ENCODE measurements around the gene EPHA1.
"Not testable (repeated sequence)": the region's sequence is repeated elsewhere in the genome, so short reads cannot be mapped to it uniquely, and the experiment has no call there.

Gene EPHA1

GRCh38 chr7:143429770-143430698, 21.4 kb upstream of the EPHA1 start:
- no peak for DNase-seq (ENCODE audit: low read depth in 3 of 3)

- no peak for DNase-seq (ENCODE audit: low read depth in 3 of 3)
Measured at GRCh38 chr7:143426479-143427142, 18.0 kb upstream of the EPHA1 start.

DNA sequence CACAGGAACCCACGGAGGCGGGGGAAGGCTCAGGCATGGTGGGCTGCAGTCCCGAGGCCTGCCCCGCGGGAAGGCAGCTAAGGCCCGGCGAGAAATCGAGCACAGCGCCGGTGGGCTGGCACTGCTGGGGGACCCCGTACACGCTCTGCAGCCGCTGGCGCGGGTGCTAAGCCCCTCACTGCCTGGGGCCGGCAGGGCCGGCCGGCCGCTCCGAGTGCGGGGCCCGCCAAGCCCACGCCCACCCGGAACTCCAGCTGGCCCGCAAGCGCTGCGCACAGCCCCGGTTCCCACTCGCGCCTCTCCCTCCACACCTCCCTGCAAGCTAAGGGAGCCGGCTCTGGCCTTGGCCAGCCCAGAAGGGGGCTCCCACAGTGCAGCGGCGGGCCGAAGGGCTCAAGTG, 15.8 kb upstream of the EPHA1 start:
- DNase-seq (ENCODE audit: low read depth in 3 of 3): not testable (repeated sequence)

DNA sequence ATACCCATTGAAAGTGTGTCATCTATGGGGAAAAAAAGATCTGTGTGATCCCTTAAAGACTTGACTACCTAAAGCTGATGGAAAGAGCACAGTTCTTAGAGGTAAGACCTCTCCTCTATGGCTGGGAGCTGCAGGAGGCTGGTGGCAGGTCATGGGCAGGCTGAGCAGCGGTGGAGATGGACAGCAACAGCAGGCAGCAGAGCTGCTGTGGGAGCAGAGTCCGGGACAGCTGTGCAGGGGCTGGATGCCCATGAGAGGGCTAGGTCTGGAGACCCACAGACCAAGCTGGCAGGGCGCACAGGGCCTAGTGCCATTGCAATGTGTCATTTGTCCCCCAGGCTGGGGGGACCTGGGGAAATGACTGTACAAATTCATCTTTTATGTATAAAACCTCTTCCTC, 13.4 kb upstream of the EPHA1 start:
- DNase-seq (ENCODE audit: low read depth in 3 of 3): no peak

DNA sequence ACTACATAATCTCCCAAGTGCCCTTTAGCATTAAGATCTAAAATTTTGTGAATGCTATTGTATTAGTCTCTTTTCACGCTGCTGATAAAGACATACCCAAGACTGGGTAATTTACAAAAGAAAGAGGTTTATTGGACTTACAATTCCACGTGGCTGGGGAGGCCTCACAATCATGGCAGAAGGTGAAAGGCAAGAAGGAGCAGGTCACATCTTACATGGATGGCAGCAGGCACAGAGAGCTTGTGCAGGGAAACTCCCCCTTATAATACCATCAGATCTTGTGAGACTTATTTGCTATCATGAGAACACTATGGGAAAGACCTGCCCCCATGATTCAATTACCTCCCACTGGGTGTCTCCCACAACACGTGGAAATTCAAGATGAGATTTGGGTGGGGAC, 12.0 kb upstream of the EPHA1 start:
- not testable (repeated sequence) for DNase-seq (ENCODE audit: low read depth in 3 of 3)

GRCh38 chr7:143419880-143420279, 11.2 kb upstream of the EPHA1 start:
- no peak for DNase-seq (ENCODE audit: low read depth in 3 of 3)

- no peak for DNase-seq (ENCODE audit: low read depth in 3 of 3)
Measured at GRCh38 chr7:143418681-143419458, 10.2 kb upstream of the EPHA1 start.

GRCh38 chr7:143417734-143418383, 9.2 kb upstream of the EPHA1 start:
- DNase-seq (ENCODE audit: low read depth in 3 of 3): no peak

GRCh38 chr7:143416565-143417149, 8.0 kb upstream of the EPHA1 start:
- DNase-seq (ENCODE audit: low read depth in 3 of 3): no peak

DNA sequence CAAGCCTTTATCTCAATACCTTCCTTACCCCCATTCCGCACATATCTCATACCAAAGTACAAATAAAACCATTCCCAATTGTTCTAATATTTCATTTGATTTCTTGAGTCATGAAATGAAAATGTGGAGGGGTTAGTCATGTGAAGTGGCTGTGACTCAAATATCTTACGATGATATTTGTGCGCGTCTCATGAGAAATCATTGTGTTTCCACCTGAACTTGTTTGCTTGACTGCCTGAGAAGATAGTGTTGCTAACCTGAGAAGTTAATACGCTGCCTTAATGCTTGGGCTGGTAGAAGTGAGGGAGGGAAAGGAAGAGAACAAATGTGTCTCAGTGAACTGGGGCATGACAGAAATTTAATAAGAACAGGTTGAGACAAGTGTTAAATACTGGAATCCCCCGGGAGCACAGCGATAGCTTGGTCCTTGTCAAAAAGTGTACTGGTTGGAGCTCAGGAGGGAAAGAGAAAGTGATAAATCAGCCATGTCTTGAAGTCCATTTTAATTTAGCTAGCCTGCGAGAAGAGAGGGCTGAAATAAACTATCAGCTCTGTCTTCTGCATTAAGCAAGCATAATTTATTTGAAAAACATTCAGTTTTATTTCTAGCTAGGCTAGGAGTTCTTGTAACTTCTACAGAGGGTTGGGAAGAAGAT, 7.2 kb upstream of the EPHA1 start:
- DNase-seq (ENCODE audit: low read depth in 3 of 3): no peak

- DNase-seq (ENCODE audit: low read depth in 3 of 3): not testable (repeated sequence)
Measured at GRCh38 chr7:143415209-143415608, 6.6 kb upstream of the EPHA1 start.

- DNase-seq (ENCODE audit: low read depth in 3 of 3): no peak
Measured at GRCh38 chr7:143413123-143413522, 4.5 kb upstream of the EPHA1 start.

- no peak for DNase-seq (ENCODE audit: low read depth in 3 of 3)
Measured at GRCh38 chr7:143411976-143412708, 3.5 kb upstream of the EPHA1 start.

DNA sequence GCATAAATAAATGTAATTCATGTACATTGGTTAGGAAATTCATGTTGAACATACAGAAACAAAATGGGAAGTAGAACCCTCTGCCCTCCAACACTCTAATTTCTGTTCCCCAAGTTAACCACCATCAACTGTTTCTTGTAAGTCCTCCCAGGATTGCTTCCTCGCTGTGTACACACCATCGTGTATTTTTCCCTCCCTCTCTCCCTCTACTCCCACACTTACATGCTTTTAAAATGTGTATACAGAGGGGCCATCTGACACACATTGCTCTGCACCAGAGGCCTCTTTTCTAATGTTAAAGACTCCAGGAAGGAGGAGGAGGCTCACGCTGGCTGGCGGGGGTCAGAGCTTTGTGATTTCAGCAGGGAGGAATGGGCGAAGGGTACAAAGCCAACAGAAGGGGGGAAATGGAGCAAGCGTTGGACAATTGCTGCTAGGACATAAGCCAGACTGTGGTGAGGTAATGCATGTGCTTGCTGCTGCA, 1.9 kb upstream of the EPHA1 start:
- DNase-seq (ENCODE audit: low read depth in 3 of 3): no peak

GRCh38 chr7:143408252-143408685, 387 bp downstream of the EPHA1 start:
- no peak for DNase-seq (ENCODE audit: low read depth in 3 of 3)

DNA sequence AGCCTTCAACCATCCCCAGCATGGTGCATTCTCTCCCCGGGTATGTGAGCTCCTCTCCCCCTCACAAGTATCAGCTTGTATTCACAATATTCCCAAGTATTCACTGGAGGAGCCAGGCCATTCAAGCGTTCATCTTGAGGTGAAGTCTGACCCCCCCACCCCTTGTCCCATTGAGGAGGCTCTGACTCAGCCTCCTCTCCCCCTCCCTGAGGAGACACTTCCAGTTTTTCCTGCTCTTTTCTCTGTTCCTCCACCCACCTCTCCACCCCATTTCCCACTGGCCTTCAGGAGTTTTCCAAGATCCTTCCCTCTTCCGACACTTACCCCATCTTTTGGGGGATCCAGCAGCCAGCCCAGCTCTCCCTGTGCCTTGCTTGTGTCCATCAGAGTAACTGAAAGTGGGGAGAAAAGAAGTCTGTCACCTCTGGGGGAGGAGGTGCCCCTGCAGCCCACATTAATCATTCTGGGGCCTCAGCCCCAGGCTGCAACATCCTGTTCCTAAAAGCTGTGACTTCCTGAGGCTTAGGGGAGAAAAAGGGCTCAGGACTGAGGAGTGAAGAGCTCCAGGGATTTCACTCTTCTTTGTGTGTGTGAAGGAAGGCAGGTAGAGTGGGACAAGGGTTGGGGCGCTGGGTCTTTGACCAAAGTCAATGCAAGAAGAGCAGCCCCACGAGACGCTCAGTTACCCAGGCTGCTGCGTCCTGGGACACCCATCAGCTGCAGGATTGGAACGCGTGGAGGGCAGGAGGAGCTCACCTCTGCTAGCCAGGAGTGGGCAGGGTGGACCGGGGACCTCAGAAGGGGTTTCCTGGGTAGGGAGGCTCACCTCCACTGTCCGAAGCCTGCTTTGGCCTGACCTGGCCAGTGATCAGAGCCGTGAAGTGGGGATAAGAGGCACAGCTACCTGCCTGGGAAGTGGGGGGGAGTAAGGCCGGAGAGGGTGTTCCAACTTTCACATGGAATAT, 1.1 kb downstream of the EPHA1 start:
- peak in 1 of 3 donors; percentile 14 for DNase-seq (ENCODE audit: low read depth in 3 of 3)

GRCh38 chr7:143406002-143406357, 2.7 kb downstream of the EPHA1 start:
- no peak for DNase-seq (ENCODE audit: low read depth in 3 of 3)

- no peak for DNase-seq (ENCODE audit: low read depth in 3 of 3)
Measured at GRCh38 chr7:143405173-143406001, 3.3 kb downstream of the EPHA1 start.
